Stomach (tissue), 4 donors: Measurements from ENCODE around the gene PTCD1.

Source experiments
- CTCF ChIP-seq, 7 experiments: fragments of 450-650 bp in 4 of 7; fragments of 200-600 bp in 3 of 7; sonication (generic) in 3 of 7; IDR thresholded peaks; one replicate each; pipeline ENCODE4 v1.5.1; 2016 to 2019; ENCODE audit warnings: antibody characterized with exemption in 7 of 7, control low read depth in 2 of 7, mild to moderate bottlenecking in 1 of 7
- POLR2A ChIP-seq, 4 donors: fragments of 450-650 bp; IDR thresholded peaks; one replicate each; pipeline ENCODE4 v1.6.1; 2016; ENCODE audit warnings: antibody characterized with exemption in 4 of 4, control low read depth in 2 of 4, mild to moderate bottlenecking in 1 of 4, moderate library complexity in 1 of 4
- POLR2AphosphoS5 ChIP-seq, 3 donors: sonication (generic); formaldehyde crosslinking; IDR thresholded peaks; one replicate each; pipeline ENCODE4 v1.6.1; 2016; ENCODE audit warnings: antibody characterized with exemption in 3 of 3

DNA sequence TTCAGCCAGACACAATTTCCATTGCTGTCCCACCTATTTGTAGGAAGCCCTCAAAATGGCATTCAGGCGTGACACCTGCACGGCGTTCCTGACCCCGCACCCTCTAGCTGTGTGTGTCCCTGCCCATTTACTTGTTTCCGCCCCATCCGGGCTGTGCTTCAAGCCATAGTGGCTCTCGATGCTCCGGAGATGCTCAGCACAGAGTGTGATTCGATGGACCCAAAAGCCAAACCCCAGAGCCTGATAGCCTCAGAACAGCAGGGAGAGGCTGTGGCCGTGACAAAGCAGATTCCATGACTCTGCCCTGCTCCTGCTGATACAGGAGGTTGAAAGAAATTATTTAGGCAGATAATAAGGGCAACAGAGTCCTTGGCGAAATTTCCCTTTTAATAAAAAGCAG is 16.4 kb downstream of the PTCD1 start:
- no peak for TF ChIP-seq CTCF (IDR thresholded peaks at IDR 0.05)
- TF ChIP-seq POLR2AphosphoS5 (IDR thresholded peaks at IDR 0.05): no peak
- no peak for TF ChIP-seq POLR2A (IDR thresholded peaks at IDR 0.05)
